Middle frontal gyrus (tissue), 1 donor: Measurements from ENCODE around the gene ABR.
"Not testable (repeated sequence)": the region's sequence is repeated elsewhere in the genome, so short reads cannot be mapped to it uniquely, and the experiment has no call there.

ENCODE experiments used
- DNase-seq: peaks from one replicate; pipeline ENCODE4 v3.0.0-alpha.2; 2015; ENCODE audit warnings: low spot score; ENCODE audit errors: extremely low spot score

The ABR gene

GRCh38 chr17:1201132-1201702, 21.4 kb upstream of the ABR start:
- no peak for DNase-seq

- not testable (repeated sequence) for DNase-seq
These were observed 19.5 kb upstream of the ABR start for GRCh38 chr17:1199271-1199743.

- no peak for DNase-seq
These were observed 18.2 kb upstream of the ABR start for GRCh38 chr17:1197781-1198490.

- DNase-seq: no peak
These were observed 17.6 kb upstream of the ABR start for GRCh38 chr17:1197379-1197778.

- no peak for DNase-seq
These were observed 17.2 kb upstream of the ABR start for GRCh38 chr17:1196946-1197345.

- no peak for DNase-seq
These were observed 13.3 kb upstream of the ABR start for GRCh38 chr17:1192911-1193699.

- no peak for DNase-seq
These were observed 11.1 kb upstream of the ABR start for GRCh38 chr17:1190751-1191331.

- DNase-seq: no peak
These were observed 9.2 kb upstream of the ABR start for GRCh38 chr17:1188812-1189504.

- peak; percentile 47 for DNase-seq
These were observed 7.4 kb upstream of the ABR start for GRCh38 chr17:1186923-1187771.

- DNase-seq: no peak
These were observed 6.5 kb upstream of the ABR start for GRCh38 chr17:1186214-1186820.

- no peak for DNase-seq
These were observed 3.5 kb upstream of the ABR start for GRCh38 chr17:1183171-1183873.

GRCh38 chr17:1182811-1183170, 3.0 kb upstream of the ABR start:
- no peak for DNase-seq

GRCh38 chr17:1181753-1182137, 2.0 kb upstream of the ABR start:
- DNase-seq: no peak

- DNase-seq: peak; percentile 68
These were observed 1.4 kb upstream of the ABR start for GRCh38 chr17:1180958-1181752.

GRCh38 chr17:1179112-1179817, 516 bp downstream of the ABR start:
- DNase-seq: no peak

- no peak for DNase-seq
These were observed 2.6 kb downstream of the ABR start for GRCh38 chr17:1177016-1177700.

GRCh38 chr17:1174263-1174880, 5.4 kb downstream of the ABR start:
- DNase-seq: no peak
